ENCODE data around the gene MAP1B.

MAP1B gene

GRCh38 chr5:72070529-72070928 lies 36.7 kb upstream of the MAP1B start:
- Histone ChIP-seq H3K4ac (ENCODE audit: low read depth in 1 of 2, low read length in 2 of 2) (no peak overlapping the region), H2BK12ac (ENCODE audit: low read length in 2 of 2) (no peak overlapping the region), H3K9me3 (ENCODE audit: control insufficient read depth, low read length) (no peaks in the 10 kb centered on the region), H4K8ac (ENCODE audit: low read length) (no peak overlapping the region), H3K27me3 (ENCODE audit: control insufficient read depth in 1 of 2, insufficient read depth in 1 of 2, low read length in 2 of 2) (no peaks in the 10 kb centered on the region), H2BK15ac (ENCODE audit: low read depth, poor library complexity, severe bottlenecking) (no peak overlapping the region), H2AK5ac (ENCODE audit: low read length, severe bottlenecking) (no peak overlapping the region), H4K91ac (ENCODE audit: low read length) (peak overlapping the region; percentile 1), H2AFZ (ENCODE audit: low read depth, low read length) (no peak overlapping the region), H3K79me1 (replicated peaks; ENCODE audit: low read length, poor library complexity, severe bottlenecking) (no peaks in the 10 kb centered on the region), H2BK5ac (ENCODE audit: low read depth, low read length, poor library complexity, severe bottlenecking) (no peak overlapping the region), H3K36me3 (ENCODE audit: control insufficient read depth in 1 of 2, insufficient read depth in 2 of 2, low read depth in 1 of 2, low read length in 2 of 2) (no peaks in the 10 kb centered on the region), H3K27ac (ENCODE audit: low read length, poor library complexity, severe bottlenecking) (no peak overlapping the region), H3K4me1 (ENCODE audit: control insufficient read depth, insufficient read depth, low read depth, low read length) (peaks cover 10% of the 10 kb centered on the region), H3K4me3 (ENCODE audit: insufficient read depth in 1 of 2, low read depth in 1 of 2, low read length in 2 of 2) (no peak overlapping the region), H3K18ac (ENCODE audit: low read depth in 1 of 2, low read length in 2 of 2) (no peak overlapping the region), H3K23ac (ENCODE audit: low read length in 2 of 2) (no peak overlapping the region), H3K4me2 (ENCODE audit: low read length, poor library complexity, severe bottlenecking) (no peak overlapping the region), H3K14ac (ENCODE audit: low read length in 2 of 2) (no peak overlapping the region), H3K9ac (ENCODE audit: low read length) (no peak overlapping the region), H2BK120ac (ENCODE audit: low read depth, low read length) (no peak overlapping the region)
- 92% methylated on average over 2 of the region's 3 CpGs for WGBS
- DNase-seq: no peak

DNA sequence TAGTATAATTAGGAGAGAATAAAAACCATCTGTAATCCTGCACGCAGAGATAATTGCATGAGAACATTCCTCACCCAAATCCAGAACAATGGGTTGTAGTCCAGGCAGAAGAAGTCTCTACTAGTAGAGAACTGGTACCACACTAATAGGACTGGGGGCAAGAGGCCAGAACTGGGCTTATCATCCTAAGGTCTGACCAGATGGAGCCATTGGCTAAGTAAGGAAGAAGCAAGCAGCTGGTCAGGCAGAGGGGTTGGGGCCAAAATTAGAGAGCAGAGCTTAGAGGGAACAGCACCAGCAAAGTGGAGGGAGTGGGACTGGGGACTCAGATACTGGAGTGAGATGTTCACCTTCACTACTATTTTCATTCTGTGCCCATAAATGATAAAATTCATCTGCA lies 35.4 kb upstream of the MAP1B start:
- H3K4me1 ChIP-seq (ENCODE audit: control insufficient read depth, insufficient read depth, low read depth, low read length): peaks cover 5% of the 10 kb centered on the region
- H3K18ac ChIP-seq (ENCODE audit: low read depth in 1 of 2, low read length in 2 of 2): no peak overlapping the region
- no peaks in the 10 kb centered on the region for H3K79me1 ChIP-seq (replicated peaks; ENCODE audit: low read length, poor library complexity, severe bottlenecking)
- no peaks in the 10 kb centered on the region for H3K9me3 ChIP-seq (ENCODE audit: control insufficient read depth, low read length)
- H2BK120ac ChIP-seq (ENCODE audit: low read depth, low read length): no peak overlapping the region
- H2BK12ac ChIP-seq (ENCODE audit: low read length in 2 of 2): no peak overlapping the region
- no peaks in the 10 kb centered on the region for H3K27me3 ChIP-seq (ENCODE audit: control insufficient read depth in 1 of 2, insufficient read depth in 1 of 2, low read length in 2 of 2)
- H2BK5ac ChIP-seq (ENCODE audit: low read depth, low read length, poor library complexity, severe bottlenecking): no peak overlapping the region
- no peak overlapping the region for H4K91ac ChIP-seq (ENCODE audit: low read length)
- no peak overlapping the region for H3K27ac ChIP-seq (ENCODE audit: low read length, poor library complexity, severe bottlenecking)
- no peak overlapping the region for H3K4me3 ChIP-seq (ENCODE audit: insufficient read depth in 1 of 2, low read depth in 1 of 2, low read length in 2 of 2)
- WGBS: 100% methylated on average over 1 of the region's 1 CpG
- H3K23ac ChIP-seq (ENCODE audit: low read length in 2 of 2): no peak overlapping the region
- H3K14ac ChIP-seq (ENCODE audit: low read length in 2 of 2): no peak overlapping the region
- no peak overlapping the region for H2AK5ac ChIP-seq (ENCODE audit: low read length, severe bottlenecking)
- H3K9ac ChIP-seq (ENCODE audit: low read length): no peak overlapping the region
- no peak for DNase-seq
- no peak overlapping the region for H2AFZ ChIP-seq (ENCODE audit: low read depth, low read length)
- no peaks in the 10 kb centered on the region for H3K36me3 ChIP-seq (ENCODE audit: control insufficient read depth in 1 of 2, insufficient read depth in 2 of 2, low read depth in 1 of 2, low read length in 2 of 2)
- H3K4ac ChIP-seq (ENCODE audit: low read depth in 1 of 2, low read length in 2 of 2): no peak overlapping the region
- no peak overlapping the region for H2BK15ac ChIP-seq (ENCODE audit: low read depth, poor library complexity, severe bottlenecking)
- H3K4me2 ChIP-seq (ENCODE audit: low read length, poor library complexity, severe bottlenecking): no peak overlapping the region
- H4K8ac ChIP-seq (ENCODE audit: low read length): no peak overlapping the region

DNA sequence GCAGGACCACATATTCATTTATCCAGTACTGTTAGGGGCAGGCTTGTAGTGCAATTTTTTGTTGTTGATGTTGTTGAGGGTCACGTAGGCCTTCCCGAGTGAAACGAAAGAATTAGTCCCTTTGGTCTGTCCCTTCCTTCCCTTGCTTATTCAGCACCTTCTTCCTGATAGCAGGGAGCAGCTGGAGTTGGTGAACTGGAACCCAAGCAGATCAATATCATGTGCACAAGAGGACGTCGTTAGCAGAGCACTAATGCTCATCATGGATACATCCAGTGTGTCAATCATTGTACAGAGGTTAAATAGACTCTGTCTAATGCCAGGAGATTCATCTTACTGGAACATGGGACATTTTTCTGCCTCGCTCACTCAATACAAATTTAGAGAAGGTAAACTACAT lies 33.0 kb upstream of the MAP1B start:
- no peaks in the 10 kb centered on the region for H3K27me3 ChIP-seq (ENCODE audit: control insufficient read depth in 1 of 2, insufficient read depth in 1 of 2, low read length in 2 of 2)
- H3K23ac ChIP-seq (ENCODE audit: low read length in 2 of 2): no peak overlapping the region
- no peak overlapping the region for H3K14ac ChIP-seq (ENCODE audit: low read length in 2 of 2)
- H3K9me3 ChIP-seq (ENCODE audit: control insufficient read depth, low read length): no peaks in the 10 kb centered on the region
- H3K4ac ChIP-seq (ENCODE audit: low read depth in 1 of 2, low read length in 2 of 2): no peak overlapping the region
- no peak overlapping the region for H2BK15ac ChIP-seq (ENCODE audit: low read depth, poor library complexity, severe bottlenecking)
- no peak overlapping the region for H3K27ac ChIP-seq (ENCODE audit: low read length, poor library complexity, severe bottlenecking)
- H3K9ac ChIP-seq (ENCODE audit: low read length): no peak overlapping the region
- H2AFZ ChIP-seq (ENCODE audit: low read depth, low read length): no peak overlapping the region
- H3K4me1 ChIP-seq (ENCODE audit: control insufficient read depth, insufficient read depth, low read depth, low read length): no peaks in the 10 kb centered on the region
- H2BK12ac ChIP-seq (ENCODE audit: low read length in 2 of 2): no peak overlapping the region
- no peak overlapping the region for H4K91ac ChIP-seq (ENCODE audit: low read length)
- no peak for DNase-seq
- 58% methylated on average over 3 of the region's 6 CpGs for WGBS
- H3K79me1 ChIP-seq (replicated peaks; ENCODE audit: low read length, poor library complexity, severe bottlenecking): no peaks in the 10 kb centered on the region
- H3K36me3 ChIP-seq (ENCODE audit: control insufficient read depth in 1 of 2, insufficient read depth in 2 of 2, low read depth in 1 of 2, low read length in 2 of 2): no peaks in the 10 kb centered on the region
- no peak overlapping the region for H3K4me3 ChIP-seq (ENCODE audit: insufficient read depth in 1 of 2, low read depth in 1 of 2, low read length in 2 of 2)
- H2AK5ac ChIP-seq (ENCODE audit: low read length, severe bottlenecking): no peak overlapping the region
- no peak overlapping the region for H2BK120ac ChIP-seq (ENCODE audit: low read depth, low read length)
- H2BK5ac ChIP-seq (ENCODE audit: low read depth, low read length, poor library complexity, severe bottlenecking): no peak overlapping the region
- H3K18ac ChIP-seq (ENCODE audit: low read depth in 1 of 2, low read length in 2 of 2): no peak overlapping the region
- no peak overlapping the region for H3K4me2 ChIP-seq (ENCODE audit: low read length, poor library complexity, severe bottlenecking)
- H4K8ac ChIP-seq (ENCODE audit: low read length): no peak overlapping the region

DNA sequence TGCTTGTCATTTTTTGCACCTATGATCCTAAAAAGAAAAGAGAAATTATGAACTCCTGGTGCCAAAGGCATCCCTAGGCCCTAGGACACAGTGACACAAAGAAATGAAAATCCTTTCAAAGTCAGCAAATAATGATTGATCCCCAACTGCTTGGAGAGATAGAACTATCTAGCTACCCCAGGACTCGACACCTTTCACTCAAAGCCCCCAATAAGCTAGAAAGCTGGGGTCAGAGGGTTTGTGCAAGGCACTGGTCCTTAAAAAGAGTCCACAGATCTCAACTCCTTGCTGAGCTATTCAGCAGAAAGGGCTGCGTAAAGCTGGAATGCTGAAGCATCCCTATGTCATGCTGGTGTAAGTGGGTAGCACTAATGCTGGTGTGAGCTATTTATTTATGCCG lies 31.8 kb upstream of the MAP1B start:
- Histone ChIP-seq H2BK12ac (ENCODE audit: low read length in 2 of 2) (no peak overlapping the region), H3K4ac (ENCODE audit: low read depth in 1 of 2, low read length in 2 of 2) (no peak overlapping the region), H3K27ac (ENCODE audit: low read length, poor library complexity, severe bottlenecking) (no peak overlapping the region), H4K91ac (ENCODE audit: low read length) (no peak overlapping the region), H2BK120ac (ENCODE audit: low read depth, low read length) (no peak overlapping the region), H2AK5ac (ENCODE audit: low read length, severe bottlenecking) (no peak overlapping the region), H3K36me3 (ENCODE audit: control insufficient read depth in 1 of 2, insufficient read depth in 2 of 2, low read depth in 1 of 2, low read length in 2 of 2) (no peaks in the 10 kb centered on the region), H2BK15ac (ENCODE audit: low read depth, poor library complexity, severe bottlenecking) (no peak overlapping the region), H3K79me1 (replicated peaks; ENCODE audit: low read length, poor library complexity, severe bottlenecking) (no peaks in the 10 kb centered on the region), H2AFZ (ENCODE audit: low read depth, low read length) (no peak overlapping the region), H3K9me3 (ENCODE audit: control insufficient read depth, low read length) (no peaks in the 10 kb centered on the region), H3K4me3 (ENCODE audit: insufficient read depth in 1 of 2, low read depth in 1 of 2, low read length in 2 of 2) (no peak overlapping the region), H3K4me1 (ENCODE audit: control insufficient read depth, insufficient read depth, low read depth, low read length) (no peaks in the 10 kb centered on the region), H3K4me2 (ENCODE audit: low read length, poor library complexity, severe bottlenecking) (no peak overlapping the region), H2BK5ac (ENCODE audit: low read depth, low read length, poor library complexity, severe bottlenecking) (no peak overlapping the region), H3K23ac (ENCODE audit: low read length in 2 of 2) (no peak overlapping the region), H3K27me3 (ENCODE audit: control insufficient read depth in 1 of 2, insufficient read depth in 1 of 2, low read length in 2 of 2) (no peaks in the 10 kb centered on the region), H4K8ac (ENCODE audit: low read length) (no peak overlapping the region), H3K18ac (ENCODE audit: low read depth in 1 of 2, low read length in 2 of 2) (no peak overlapping the region), H3K9ac (ENCODE audit: low read length) (no peak overlapping the region), H3K14ac (ENCODE audit: low read length in 2 of 2) (no peak overlapping the region)
- 89% methylated on average over 2 of the region's 3 CpGs for whole genome bisulfite sequencing
- no peak for DNase-seq

Measured in mesenchymal stem cell (in vitro differentiated cells and primary cell).